ENCODE measurements around the gene SH2D1B. TPM values are rescaled to one million over a fixed set of nuclear protein-coding genes. Genes with fewer than 3 reads are reported as not detected.
"Not testable (repeated sequence)": the region's sequence is repeated elsewhere in the genome, so short reads cannot be mapped to it uniquely, and the experiment has no call there.

Gene SH2D1B, protein sequence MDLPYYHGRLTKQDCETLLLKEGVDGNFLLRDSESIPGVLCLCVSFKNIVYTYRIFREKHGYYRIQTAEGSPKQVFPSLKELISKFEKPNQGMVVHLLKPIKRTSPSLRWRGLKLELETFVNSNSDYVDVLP
- total RNA-seq (10 to 100 TPM in 1 of 5 experiments, 1 to 10 TPM in 1, not detected in 3; 3.1 to 16.9 TPM), polyA plus RNA-seq (under 1 TPM; 0.22 to 0.31 TPM), total RNA-seq (not detected)

DNA sequence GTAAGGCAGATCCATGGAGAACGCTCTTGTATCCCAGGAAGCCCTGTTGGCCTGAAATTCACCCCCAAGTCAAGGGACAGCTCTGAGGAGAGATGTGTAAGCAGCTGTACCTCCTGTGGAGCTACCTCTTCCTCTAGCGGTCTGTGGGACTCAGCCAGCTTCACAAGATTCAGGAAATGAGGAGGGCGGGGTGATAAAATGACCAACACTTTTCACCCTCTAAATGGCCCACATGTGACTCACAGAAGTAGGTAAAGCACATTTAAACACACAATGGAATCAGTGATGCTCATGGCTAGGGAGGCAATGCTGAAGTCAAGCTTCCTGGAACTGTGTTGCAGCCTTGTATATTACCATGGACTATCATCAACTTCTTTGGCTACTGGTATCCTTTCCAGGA lies at the start of gene SH2D1B:
SH2D1B (minus strand) TSS at position 135 of the 400 bp plus-strand sequence; CDS start at position 15, 120 bp downstream.
- H3K36me3 ChIP-seq (ENCODE audit: control insufficient read depth in 2 of 3, insufficient read depth in 3 of 3, low read length in 3 of 3) = no peaks in the 10 kb centered on the region

DNA sequence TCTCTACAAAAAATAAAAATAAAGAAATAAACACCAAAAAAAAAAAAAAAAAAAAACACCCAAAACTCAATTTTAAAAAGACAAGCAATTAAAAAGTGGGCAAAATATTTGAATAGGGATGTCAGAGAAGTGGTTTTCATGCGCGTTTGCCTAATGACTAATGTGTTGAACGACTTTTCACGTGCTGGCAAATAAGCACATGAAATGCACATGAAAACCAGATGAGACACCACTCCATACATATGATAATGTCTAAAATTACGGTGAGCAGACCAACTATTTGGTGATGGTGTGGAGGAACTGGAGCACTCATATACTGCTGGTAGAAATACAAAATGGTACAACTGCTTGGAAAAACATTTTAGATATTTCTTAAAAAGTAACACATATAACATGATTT lies 46.3 kb upstream of the SH2D1B start:
- Histone ChIP-seq H3K36me3 (ENCODE audit: control insufficient read depth in 2 of 3, insufficient read depth in 3 of 3, low read length in 3 of 3) (no peaks in the 10 kb centered on the region), H3K4me3 (ENCODE audit: low read length) (no peak overlapping the region), H3K4me1 (ENCODE audit: control insufficient read depth in 2 of 2, insufficient read depth in 2 of 2, low read length in 2 of 2) (no peaks in the 10 kb centered on the region), H3K27ac (ENCODE audit: low read depth, low read length) (no peak overlapping the region), H3K27me3 (ENCODE audit: control insufficient read depth in 2 of 2, insufficient read depth in 2 of 2, low read length in 2 of 2) (no peaks in the 10 kb centered on the region), H3K9me3 (ENCODE audit: control insufficient read depth in 2 of 3, low read length in 3 of 3) (no peaks in the 10 kb centered on the region)
- Mint-ChIP-seq H3K27me3 (peaks cover 0 to 17% (median 0%) of the 10 kb centered on the region in 5 donors), H3K4me3 (no peak overlapping the region), H3K4me1 (no peaks in the 10 kb centered on the region), H3K36me3 (peaks cover 0 to 4% (median 0%) of the 10 kb centered on the region in 5 donors), H3K9me3 (peaks cover 0 to 4% (median 0%) of the 10 kb centered on the region in 11 donors), H3K27ac (no peak overlapping the region)
- no peak for ATAC-seq
- ChIA-PET CTCF (no interaction called here), POLR2A (no interaction called here)
- no peak for DNase-seq
- intact Hi-C loops (cut with micrococcal nuclease) = no loop called here

More for the DNA sequence above, at the start of gene SH2D1B:
- Histone ChIP-seq H3K27me3 (ENCODE audit: control insufficient read depth in 2 of 2, insufficient read depth in 2 of 2, low read length in 2 of 2) (no peaks in the 10 kb centered on the region), H3K27ac (ENCODE audit: low read depth, low read length) (no peak within 1 kb of the TSS), H3K4me1 (ENCODE audit: control insufficient read depth in 2 of 2, insufficient read depth in 2 of 2, low read length in 2 of 2) (no peaks in the 10 kb centered on the region), H3K9me3 (ENCODE audit: control insufficient read depth in 2 of 3, low read length in 3 of 3) (no peaks in the 10 kb centered on the region), H3K4me3 (ENCODE audit: low read length) (no peak within 1 kb of the TSS)
- H3K27me3 Mint-ChIP-seq = peaks cover 7 to 30% (median 26%) of the 10 kb centered on the region in 5 donors
- ChIA-PET POLR2A (no interaction called here), CTCF (no interaction called here)
- H3K4me3 Mint-ChIP-seq = peak within 1 kb of the TSS in 2 of 10 donors; percentile 36 to 83
- intact Hi-C loops (cut with micrococcal nuclease) = no loop called here
- H3K4me1 Mint-ChIP-seq = no peaks in the 10 kb centered on the region
- ATAC-seq (peak; percentile 62), DNase-seq (no peak)
- no peak within 1 kb of the TSS for H3K27ac Mint-ChIP-seq
- H3K9me3 Mint-ChIP-seq = peaks cover 0 to 1% (median 0%) of the 10 kb centered on the region in 11 donors
- H3K36me3 Mint-ChIP-seq = no peaks in the 10 kb centered on the region

DNA sequence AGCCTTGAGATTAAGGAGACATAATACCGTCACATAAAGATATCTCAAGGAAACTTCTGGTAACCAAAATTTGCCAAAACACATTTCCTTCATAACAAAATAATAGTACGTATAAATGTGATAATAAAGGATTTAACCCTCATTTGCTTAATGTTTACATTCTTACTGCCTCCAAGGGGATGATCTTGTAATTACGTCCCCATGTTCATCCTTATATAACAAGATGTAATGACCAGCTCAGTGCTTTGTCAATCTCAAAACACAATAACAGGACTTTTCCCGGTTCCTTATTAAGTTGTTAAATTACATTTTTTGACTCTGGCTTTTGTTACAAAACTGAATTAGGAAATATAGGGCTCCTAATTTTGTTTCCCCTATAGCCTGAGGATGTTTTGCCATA lies 44.4 kb upstream of the SH2D1B start:
- H3K4me1 Mint-ChIP-seq = no peaks in the 10 kb centered on the region
- H3K9me3 Mint-ChIP-seq = peaks cover 0 to 5% (median 0%) of the 10 kb centered on the region in 11 donors
- POLR2A ChIA-PET = no interaction called here
- peaks cover 0 to 4% (median 0%) of the 10 kb centered on the region in 5 donors for H3K36me3 Mint-ChIP-seq
- DNase-seq = no peak
- CTCF ChIA-PET = no interaction called here
- Histone ChIP-seq H3K4me1 (ENCODE audit: control insufficient read depth in 2 of 2, insufficient read depth in 2 of 2, low read length in 2 of 2) (no peaks in the 10 kb centered on the region), H3K4me3 (ENCODE audit: low read length) (no peak overlapping the region), H3K36me3 (ENCODE audit: control insufficient read depth in 2 of 3, insufficient read depth in 3 of 3, low read length in 3 of 3) (no peaks in the 10 kb centered on the region), H3K27me3 (ENCODE audit: control insufficient read depth in 2 of 2, insufficient read depth in 2 of 2, low read length in 2 of 2) (no peaks in the 10 kb centered on the region), H3K9me3 (ENCODE audit: control insufficient read depth in 2 of 3, low read length in 3 of 3) (no peaks in the 10 kb centered on the region), H3K27ac (ENCODE audit: low read depth, low read length) (no peak overlapping the region)
- H3K4me3 Mint-ChIP-seq = no peak overlapping the region
- peaks cover 0 to 12% (median 10%) of the 10 kb centered on the region in 5 donors for H3K27me3 Mint-ChIP-seq
- no peak for ATAC-seq
- intact Hi-C loops (cut with micrococcal nuclease) = no loop called here
- no peak overlapping the region for H3K27ac Mint-ChIP-seq

DNA sequence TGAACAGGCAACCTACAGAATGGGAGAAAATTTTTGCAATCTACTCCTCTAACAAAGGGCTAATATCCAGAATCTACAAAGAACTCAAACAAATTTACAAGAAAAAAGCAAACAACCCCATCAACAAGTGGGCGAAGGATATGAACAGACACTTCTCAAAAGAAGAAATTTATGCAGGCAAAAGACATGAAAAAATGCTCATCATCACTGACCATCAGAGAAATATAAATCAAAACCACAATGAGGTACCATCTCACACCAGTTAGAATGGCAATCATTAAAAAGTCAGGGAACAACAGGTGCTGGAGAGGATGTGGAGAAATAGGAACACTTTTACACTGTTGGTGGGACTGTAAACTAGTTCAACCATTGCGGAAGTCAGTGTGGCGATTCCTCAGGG lies 42.4 kb upstream of the SH2D1B start:
- POLR2A ChIA-PET; H3K4me3 Mint-ChIP-seq; H3K36me3 ChIP-seq (ENCODE audit: control insufficient read depth in 2 of 3, insufficient read depth in 3 of 3, low read length in 3 of 3); H3K27ac ChIP-seq (ENCODE audit: low read depth, low read length); H3K4me3 ChIP-seq (ENCODE audit: low read length); H3K4me1 Mint-ChIP-seq; H3K27me3 ChIP-seq (ENCODE audit: control insufficient read depth in 2 of 2, insufficient read depth in 2 of 2, low read length in 2 of 2); H3K27ac Mint-ChIP-seq; H3K36me3 Mint-ChIP-seq; H3K9me3 ChIP-seq (ENCODE audit: control insufficient read depth in 2 of 3, low read length in 3 of 3); intact Hi-C loops (cut with micrococcal nuclease); CTCF ChIA-PET; H3K9me3 Mint-ChIP-seq; ATAC-seq; DNase-seq; H3K4me1 ChIP-seq (ENCODE audit: control insufficient read depth in 2 of 2, insufficient read depth in 2 of 2, low read length in 2 of 2): not testable (repeated sequence)
- H3K27me3 Mint-ChIP-seq = peaks cover 0 to 11% (median 9%) of the 10 kb centered on the region in 5 donors

DNA sequence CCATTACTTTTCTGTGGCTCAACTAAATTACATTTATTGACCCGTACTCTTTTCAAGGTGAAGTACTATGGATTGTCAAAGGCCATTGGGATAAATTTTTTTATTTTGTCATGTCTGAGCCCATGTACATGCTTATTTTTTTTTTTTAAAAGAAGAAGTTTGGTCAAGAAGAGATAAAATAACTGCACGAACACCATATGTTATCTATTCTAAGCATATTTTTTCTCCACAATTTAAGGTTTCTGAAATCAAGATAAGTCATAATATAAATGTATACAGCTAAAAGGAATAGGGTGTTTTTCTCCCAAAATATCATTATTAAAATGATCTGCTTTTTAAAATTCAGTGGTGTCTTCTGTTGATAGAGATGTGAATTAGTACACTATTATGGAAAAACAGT lies 35.0 kb upstream of the SH2D1B start:
- Histone ChIP-seq H3K4me1 (ENCODE audit: control insufficient read depth in 2 of 2, insufficient read depth in 2 of 2, low read length in 2 of 2) (no peaks in the 10 kb centered on the region), H3K27me3 (ENCODE audit: control insufficient read depth in 2 of 2, insufficient read depth in 2 of 2, low read length in 2 of 2) (no peaks in the 10 kb centered on the region), H3K36me3 (ENCODE audit: control insufficient read depth in 2 of 3, insufficient read depth in 3 of 3, low read length in 3 of 3) (no peaks in the 10 kb centered on the region), H3K4me3 (ENCODE audit: low read length) (no peak overlapping the region), H3K27ac (ENCODE audit: low read depth, low read length) (no peak overlapping the region), H3K9me3 (ENCODE audit: control insufficient read depth in 2 of 3, low read length in 3 of 3) (no peaks in the 10 kb centered on the region)
- DNase-seq (no peak), ATAC-seq (no peak)
- intact Hi-C loops (cut with micrococcal nuclease) = no loop called here
- H3K4me1 Mint-ChIP-seq = peaks cover 0 to 2% (median 0%) of the 10 kb centered on the region in 7 donors
- H3K36me3 Mint-ChIP-seq = no peaks in the 10 kb centered on the region
- ChIA-PET POLR2A (no interaction called here), CTCF (interaction anchor here (0.8 kb wide), 1 partner anchor 20 kb away, joined by 3 read pairs; no protein-coding TSS in a partner anchor)
- H3K27ac Mint-ChIP-seq = no peak overlapping the region
- no peak overlapping the region for H3K4me3 Mint-ChIP-seq
- H3K9me3 Mint-ChIP-seq = peaks cover 0 to 3% (median 0%) of the 10 kb centered on the region in 11 donors
- peaks cover 14 to 60% (median 36%) of the 10 kb centered on the region in 5 donors for H3K27me3 Mint-ChIP-seq

DNA sequence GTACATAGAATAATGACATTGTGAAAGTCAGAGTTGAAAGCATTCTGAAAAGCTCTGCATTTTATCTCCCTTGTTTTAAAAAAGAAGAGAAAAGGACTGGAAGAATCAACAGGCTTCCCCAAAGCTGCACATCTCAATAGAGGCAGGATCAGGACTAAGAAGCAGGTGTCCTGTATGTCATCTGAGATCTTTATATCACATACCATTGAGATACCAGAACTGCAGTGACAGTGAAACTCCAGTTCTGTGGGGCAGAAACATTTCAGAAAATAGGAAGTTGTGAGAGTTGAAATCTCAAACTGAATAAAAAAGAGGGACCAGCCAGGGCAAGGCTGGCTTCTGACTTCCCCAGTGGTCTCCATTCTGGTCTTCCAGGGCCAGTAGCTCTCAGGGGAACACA lies 33.0 kb upstream of the SH2D1B start:
- POLR2A ChIA-PET = no interaction called here

More for the DNA sequence above, 33.0 kb upstream of the SH2D1B start:
- intact Hi-C loops (cut with micrococcal nuclease) = no loop called here
- H3K4me3 ChIP-seq (ENCODE audit: low read length) = no peak overlapping the region
- DNase-seq = no peak
- no peak overlapping the region for H3K4me3 Mint-ChIP-seq
- CTCF ChIA-PET = no interaction called here
- H3K27ac ChIP-seq (ENCODE audit: low read depth, low read length) = no peak overlapping the region
- no peaks in the 10 kb centered on the region for H3K36me3 ChIP-seq (ENCODE audit: control insufficient read depth in 2 of 3, insufficient read depth in 3 of 3, low read length in 3 of 3)
- H3K36me3 Mint-ChIP-seq = no peaks in the 10 kb centered on the region
- H3K9me3 Mint-ChIP-seq = peaks cover 0 to 4% (median 0%) of the 10 kb centered on the region in 11 donors
- ATAC-seq = no peak
- peaks cover 0 to 2% (median 0%) of the 10 kb centered on the region in 7 donors for H3K4me1 Mint-ChIP-seq
- no peaks in the 10 kb centered on the region for H3K9me3 ChIP-seq (ENCODE audit: control insufficient read depth in 2 of 3, low read length in 3 of 3)
- no peak overlapping the region for H3K27ac Mint-ChIP-seq
- no peaks in the 10 kb centered on the region for H3K27me3 ChIP-seq (ENCODE audit: control insufficient read depth in 2 of 2, insufficient read depth in 2 of 2, low read length in 2 of 2)
- H3K4me1 ChIP-seq (ENCODE audit: control insufficient read depth in 2 of 2, insufficient read depth in 2 of 2, low read length in 2 of 2) = no peaks in the 10 kb centered on the region
- H3K27me3 Mint-ChIP-seq = peaks cover 25 to 72% (median 47%) of the 10 kb centered on the region in 5 donors

Data from naive thymus-derived CD4-positive, alpha-beta T cell (primary cell).